ENCODE data around the gene TMBIM6. TPM values are rescaled to one million over a fixed set of nuclear protein-coding genes. Genes with fewer than 3 reads are reported as not detected.

TMBIM6 gene
- total RNA-seq, 6 experiments from 2014 or later, result 471 to 545 (median 497) TPM

GRCh38 chr12:49806321-49806813, 65.0 kb downstream of the TMBIM6 start:
- H3K27ac Mint-ChIP-seq, result no peak overlapping the region
- peaks cover 5% of the 10 kb centered on the region; the same call in 1 of the 2 replicates for H3K4me1 Mint-ChIP-seq (ENCODE audit: low read depth)
- H3K9me3 Mint-ChIP-seq, result no peaks in the 10 kb centered on the region
- H3K4me3 Mint-ChIP-seq, result no peak overlapping the region
- H3K27me3 Mint-ChIP-seq (ENCODE audit: insufficient read depth), result peaks cover 3% of the 10 kb centered on the region
- DNase-seq, result no peak
- 0 out of 2 replicates have a peak, but pooled peaks cover 7% of the 10 kb centered on the region for H3K36me3 Mint-ChIP-seq (ENCODE audit: low read depth)
- TF ChIP-seq CTCF (IDR thresholded peaks at IDR 0.05), result no peak

GRCh38 chr12:49806877-49807276, 65.5 kb downstream of the TMBIM6 start:
- Mint-ChIP-seq H3K9me3 (no peaks in the 10 kb centered on the region), H3K27me3 (ENCODE audit: insufficient read depth) (peaks cover 3% of the 10 kb centered on the region), H3K27ac (no peak overlapping the region), H3K4me1 (ENCODE audit: low read depth) (peaks cover 5% of the 10 kb centered on the region; the same call in 1 of the 2 replicates), H3K36me3 (ENCODE audit: low read depth) (0 out of 2 replicates have a peak, but pooled peaks cover 8% of the 10 kb centered on the region), H3K4me3 (no peak overlapping the region)
- no peak for TF ChIP-seq CTCF (IDR thresholded peaks at IDR 0.05)
- DNase-seq, result no peak

- Mint-ChIP-seq H3K4me1 (ENCODE audit: low read depth) (peaks cover 8% of the 10 kb centered on the region), H3K27ac (no peak overlapping the region), H3K9me3 (no peaks in the 10 kb centered on the region), H3K4me3 (no peak overlapping the region), H3K36me3 (ENCODE audit: low read depth) (0 out of 2 replicates have a peak, but pooled peaks cover 12% of the 10 kb centered on the region), H3K27me3 (ENCODE audit: insufficient read depth) (peaks cover 3% of the 10 kb centered on the region)
- TF ChIP-seq CTCF (IDR thresholded peaks at IDR 0.05), result no peak
- DNase-seq, result no peak
These were observed 66.7 kb downstream of the TMBIM6 start for GRCh38 chr12:49807991-49808580.

GRCh38 chr12:49808686-49809380, 67.5 kb downstream of the TMBIM6 start:
- H3K4me3 Mint-ChIP-seq, result no peak overlapping the region
- TF ChIP-seq CTCF (IDR thresholded peaks at IDR 0.05), result no peak
- 0 out of 2 replicates have a peak, but pooled peaks cover 15% of the 10 kb centered on the region for H3K36me3 Mint-ChIP-seq (ENCODE audit: low read depth)
- H3K27me3 Mint-ChIP-seq (ENCODE audit: insufficient read depth), result peaks cover 3% of the 10 kb centered on the region
- H3K9me3 Mint-ChIP-seq, result no peaks in the 10 kb centered on the region
- no peak for DNase-seq
- H3K4me1 Mint-ChIP-seq (ENCODE audit: low read depth), result peaks cover 10% of the 10 kb centered on the region
- H3K27ac Mint-ChIP-seq, result no peak overlapping the region

- Mint-ChIP-seq H3K4me1 (ENCODE audit: low read depth) (peaks cover 11% of the 10 kb centered on the region), H3K27ac (no peak overlapping the region), H3K9me3 (no peaks in the 10 kb centered on the region), H3K27me3 (ENCODE audit: insufficient read depth) (peaks cover 3% of the 10 kb centered on the region), H3K4me3 (no peak overlapping the region), H3K36me3 (ENCODE audit: low read depth) (peaks cover 16% of the 10 kb centered on the region; the same call in 1 of the 2 replicates)
- no peak for TF ChIP-seq CTCF (IDR thresholded peaks at IDR 0.05)
- DNase-seq, result no peak
These were observed 68.1 kb downstream of the TMBIM6 start for GRCh38 chr12:49809381-49809905.
